NCI-H345 treated with DMSO at 0.1 percent for 48 hours (cell line): Measurements from ENCODE around the gene CDKN2D.
"Not testable (repeated sequence)": the region's sequence is repeated elsewhere in the genome, so short reads cannot be mapped to it uniquely, and the experiment has no call there.

ENCODE experiments used
- DNase-seq: peaks from one replicate; lab custom pipeline; 2025; ENCODE audit not compliant: unreplicated experiment; lab: John Stamatoyannopoulos, UW

The CDKN2D gene

GRCh38 chr19:10552510-10553053 is 16.2 kb downstream of the CDKN2D start:
- DNase-seq: peak; percentile 11

DNA sequence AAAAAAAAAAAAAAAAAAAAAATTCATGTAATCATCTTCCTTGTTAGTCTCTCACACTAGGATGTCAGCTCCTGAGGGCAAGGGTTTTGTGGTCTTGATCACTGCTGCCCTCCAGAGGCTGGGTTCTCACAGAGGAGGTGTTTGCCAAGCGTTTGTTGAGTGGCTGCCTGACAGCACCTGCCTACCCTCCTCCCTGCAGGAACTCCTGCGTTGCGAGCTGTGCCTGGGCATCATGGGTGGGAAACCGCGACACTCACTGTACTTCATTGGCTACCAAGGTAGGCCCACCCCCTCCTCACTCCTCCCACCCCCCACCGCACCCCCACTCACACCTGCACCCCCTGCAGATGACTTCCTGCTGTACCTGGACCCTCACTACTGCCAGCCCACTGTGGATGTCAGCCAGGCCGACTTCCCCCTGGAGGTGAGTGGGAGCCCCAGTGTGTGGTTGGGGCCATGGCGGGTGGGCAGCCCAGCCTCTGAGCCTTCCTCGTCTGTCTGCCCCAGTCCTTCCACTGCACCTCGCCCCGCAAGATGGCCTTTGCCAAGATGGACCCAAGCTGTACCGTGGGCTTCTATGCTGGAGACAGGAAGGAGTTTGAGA is 17.0 kb downstream of the CDKN2D start:
- DNase-seq: no peak

- not testable (repeated sequence) for DNase-seq
These were observed 17.8 kb downstream of the CDKN2D start for GRCh38 chr19:10551006-10551405.

DNA sequence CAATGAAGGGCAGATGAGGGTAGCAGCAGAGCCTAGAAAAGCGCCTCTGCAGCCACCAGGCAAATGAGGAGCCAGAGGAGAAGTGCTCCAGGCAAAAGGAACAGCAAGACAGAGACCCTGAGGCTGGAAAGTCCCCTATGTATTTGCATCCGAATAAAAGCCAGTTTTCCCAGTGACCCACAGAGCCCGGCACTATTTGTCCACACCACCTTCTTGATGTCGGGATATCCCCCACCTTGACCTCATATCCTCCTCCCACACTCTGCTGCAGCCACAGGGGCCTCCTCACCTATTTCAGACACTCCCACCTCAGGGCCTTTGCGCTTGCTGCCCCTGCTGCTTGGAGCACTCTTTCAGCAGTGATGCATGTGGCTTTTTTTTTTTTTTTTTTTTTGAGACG is 18.4 kb downstream of the CDKN2D start:
- no peak for DNase-seq

DNA sequence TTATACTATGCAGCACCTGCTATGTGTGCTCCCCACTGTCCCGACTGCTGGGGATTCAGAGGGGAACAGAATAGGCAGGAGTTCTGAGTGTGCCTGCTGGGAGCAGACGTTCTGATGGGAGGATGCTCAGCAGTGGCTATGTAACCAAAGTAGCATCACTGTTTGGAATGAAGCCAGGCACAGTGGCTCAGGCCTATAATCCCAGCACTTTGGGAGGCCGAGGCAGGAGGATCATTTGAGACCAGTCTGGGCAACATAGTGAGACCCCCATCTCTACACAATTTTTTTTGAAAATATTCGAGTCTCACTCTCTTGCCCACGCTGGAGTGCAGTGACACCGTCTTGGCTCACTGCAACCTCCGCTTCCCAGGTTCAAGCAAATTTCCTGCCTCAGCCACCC is 19.0 kb downstream of the CDKN2D start:
- no peak for DNase-seq

- no peak for DNase-seq
These were observed 20.0 kb downstream of the CDKN2D start for GRCh38 chr19:10548746-10549276.

DNA sequence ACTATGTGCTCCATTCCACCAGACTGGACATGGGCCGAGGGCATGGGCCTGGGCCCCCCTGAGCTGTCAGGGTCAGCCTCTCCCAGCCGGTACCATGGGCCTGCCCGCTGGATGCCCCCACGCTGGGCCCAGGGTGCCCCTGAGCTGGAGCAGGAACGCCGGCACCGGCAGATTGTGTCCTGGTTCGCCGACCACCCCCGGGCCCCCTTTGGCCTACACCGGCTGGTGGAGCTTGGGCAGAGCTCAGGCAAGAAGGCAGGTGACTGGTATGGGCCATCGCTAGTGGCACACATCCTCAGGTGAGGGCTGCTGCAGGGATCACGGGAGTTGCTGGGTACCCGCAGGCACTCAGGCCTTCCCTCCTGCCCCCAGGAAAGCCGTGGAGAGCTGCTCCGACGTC is 22.0 kb downstream of the CDKN2D start:
- DNase-seq: no peak

DNA sequence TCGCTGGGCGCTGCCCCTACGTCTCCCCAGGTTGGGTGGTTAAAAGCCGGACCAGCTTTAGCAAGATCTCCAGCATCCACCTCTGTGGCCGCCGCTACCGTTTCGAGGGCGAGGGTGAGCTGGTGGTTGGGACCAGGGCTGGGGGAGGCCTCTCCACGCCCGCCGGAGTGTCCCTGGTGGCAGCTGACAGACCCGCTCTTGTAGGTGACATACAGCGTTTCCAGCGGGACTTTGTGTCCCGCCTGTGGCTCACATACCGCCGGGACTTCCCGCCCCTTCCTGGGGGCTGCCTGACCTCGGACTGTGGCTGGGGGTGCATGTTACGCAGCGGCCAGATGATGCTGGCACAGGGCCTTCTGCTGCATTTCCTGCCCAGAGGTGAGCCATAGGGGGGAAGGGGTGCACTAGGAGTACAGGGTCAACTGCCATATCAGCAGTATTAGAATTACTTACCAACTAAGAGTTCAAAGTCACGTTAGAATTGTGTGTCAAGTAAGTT is 24.0 kb downstream of the CDKN2D start:
- no peak for DNase-seq

DNA sequence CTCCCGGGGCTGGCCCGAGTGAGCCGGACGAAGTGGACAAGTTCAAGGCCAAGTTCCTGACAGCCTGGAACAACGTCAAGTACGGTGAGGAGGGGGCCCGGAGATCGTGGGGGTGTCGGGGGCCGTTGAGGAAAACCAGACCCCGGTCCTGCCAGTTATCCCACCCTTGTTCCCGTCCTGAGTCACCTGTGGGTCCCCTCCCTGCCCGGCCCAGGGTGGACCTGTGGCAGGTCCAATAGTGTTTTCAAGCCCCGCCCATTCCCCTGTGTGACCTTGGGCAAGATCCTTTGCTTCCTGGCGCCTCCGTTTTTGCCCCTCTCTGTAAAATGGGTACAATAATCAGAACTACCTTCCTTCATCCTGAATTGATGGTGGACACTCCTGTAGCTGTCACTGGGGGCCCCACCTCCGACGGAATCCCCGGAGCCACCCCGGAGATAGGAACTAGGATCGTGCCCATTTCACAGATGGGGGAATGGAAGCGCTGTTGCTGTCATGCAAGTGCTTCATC is 24.5 kb downstream of the CDKN2D start:
- no peak for DNase-seq

- DNase-seq: peak; percentile 77
These were observed 25.1 kb downstream of the CDKN2D start, which contains the start of gene ATG4D for GRCh38 chr19:10543420-10544241. ATG4D (plus strand) TSS chr19:10543904; CDS start chr19:10544091, 187 bp downstream.

- DNase-seq: no peak
These were observed 25.7 kb downstream of the CDKN2D start for GRCh38 chr19:10543059-10543419.

DNA sequence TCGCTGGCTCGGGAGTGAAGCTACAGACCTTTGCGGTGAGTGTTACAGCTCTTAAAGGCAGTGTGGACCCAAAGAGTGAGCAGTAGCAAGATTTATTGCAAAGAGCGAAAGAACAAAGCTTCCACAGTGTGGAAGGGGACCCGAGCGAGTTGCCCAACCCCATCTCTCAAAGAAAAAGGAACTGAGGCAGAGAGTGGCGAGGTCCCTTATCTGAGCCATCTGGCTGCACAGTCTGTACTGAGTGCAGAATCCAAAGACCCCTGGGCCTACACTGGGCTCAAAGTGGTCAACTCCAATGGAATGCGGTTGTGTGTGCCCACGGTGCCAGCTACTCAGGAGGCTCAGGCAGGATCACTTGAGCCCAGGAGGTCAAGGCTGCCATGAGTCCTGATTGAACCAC is 29.8 kb downstream of the CDKN2D start:
- DNase-seq: not testable (repeated sequence)

GRCh38 chr19:10538204-10538983 is 30.4 kb downstream of the CDKN2D start:
- DNase-seq: no peak

DNA sequence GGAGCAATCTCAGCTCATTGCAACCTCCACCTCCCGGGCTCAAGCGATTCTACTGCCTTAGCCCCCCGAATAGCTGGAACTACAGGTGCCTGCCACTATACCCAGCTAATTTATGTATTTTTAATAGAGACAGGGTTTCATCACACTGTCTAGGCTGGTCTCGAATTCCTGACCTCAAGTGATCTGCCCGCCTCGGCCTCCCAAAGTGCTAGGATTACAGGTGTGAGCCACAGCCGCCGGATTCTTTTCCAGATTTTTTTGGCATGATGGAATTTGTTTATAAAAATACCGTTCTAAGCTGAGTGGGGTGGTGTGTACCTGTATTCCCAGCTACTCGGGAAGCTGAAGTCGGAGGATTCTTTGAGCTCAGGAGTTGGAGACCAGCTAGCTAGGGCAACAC is 31.1 kb downstream of the CDKN2D start:
- DNase-seq: no peak

DNA sequence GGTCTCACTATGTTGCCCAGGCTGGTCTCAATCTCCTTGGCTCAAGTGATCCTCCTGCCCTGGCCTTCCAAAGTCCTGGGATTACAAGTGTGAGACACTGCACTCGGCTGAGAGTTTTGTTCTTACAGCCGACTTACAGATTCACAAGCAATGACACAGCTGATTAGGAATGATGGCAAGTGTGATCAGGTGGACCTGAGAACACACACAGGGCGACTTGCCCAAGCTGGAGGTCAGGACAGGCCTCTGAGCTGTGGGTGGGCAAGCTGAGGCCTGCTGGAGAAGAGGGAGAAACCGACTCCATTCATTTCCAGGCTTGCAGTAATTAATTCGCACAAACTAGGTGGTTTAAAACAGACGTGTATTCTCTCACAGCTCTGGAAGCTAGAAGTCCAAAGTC is 33.2 kb downstream of the CDKN2D start:
- DNase-seq: no peak

GRCh38 chr19:10533646-10534386 is 35.0 kb downstream of the CDKN2D start:
- no peak for DNase-seq

- DNase-seq: no peak
These were observed 36.3 kb downstream of the CDKN2D start for GRCh38 chr19:10532457-10532856.

DNA sequence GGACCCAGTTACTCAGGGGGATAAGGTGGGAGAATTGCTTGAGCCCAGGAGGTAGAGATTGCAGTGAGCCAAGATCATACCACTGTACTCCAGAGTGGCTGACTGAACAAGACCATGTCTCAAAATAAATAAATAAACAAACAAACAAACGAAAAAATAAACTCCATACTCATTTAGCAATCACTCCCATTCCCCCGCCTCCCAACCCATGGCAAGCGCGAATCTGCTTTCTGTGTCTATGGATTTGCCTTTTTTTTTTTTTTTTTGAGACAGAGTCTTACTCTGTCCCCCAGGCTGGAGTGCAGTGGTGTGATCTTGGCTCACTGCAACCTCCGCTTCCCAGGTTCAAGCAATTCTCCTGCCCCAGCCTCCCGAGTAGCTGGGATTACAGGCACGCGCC is 41.9 kb downstream of the CDKN2D start:
- DNase-seq: not testable (repeated sequence)

- no peak for DNase-seq
These were observed 43.1 kb downstream of the CDKN2D start for GRCh38 chr19:10525636-10526035.

DNA sequence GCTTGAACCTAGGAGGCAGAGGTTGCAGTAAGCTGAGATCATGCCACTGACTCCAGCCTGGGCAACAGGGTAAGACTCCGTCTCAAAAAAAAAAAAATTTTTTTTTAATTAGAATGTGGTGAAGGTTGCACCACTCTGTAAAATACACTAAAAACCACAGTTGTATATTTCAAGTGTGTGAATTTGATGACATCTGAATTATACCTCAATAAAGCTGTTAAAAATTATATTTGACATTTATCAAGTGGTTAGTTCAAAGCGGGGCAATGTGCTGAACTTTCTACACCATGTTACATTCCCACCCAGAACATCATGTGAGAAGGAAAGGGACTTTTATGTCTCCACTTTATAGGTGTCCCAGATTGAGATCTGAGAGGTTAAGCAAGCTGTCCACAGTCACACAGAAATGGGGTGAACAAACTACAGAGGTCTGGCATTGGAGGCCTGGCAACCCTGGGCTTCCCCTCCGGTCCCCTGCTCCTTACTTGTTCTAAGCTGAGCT is 45.6 kb downstream of the CDKN2D start:
- DNase-seq: no peak
